ENCODE data around the gene GAS7.
A peak's percentile ranks its signal among the peaks of the same experiment; 100 is the strongest.

GAS7 gene

GRCh38 chr17:10082795-10083194, 115.6 kb downstream of the GAS7 start:
- H3K4me1 ChIP-seq (ENCODE audit: control insufficient read depth in 1 of 2, insufficient read depth in 2 of 2, low read length in 2 of 2): peaks cover 22 to 26% of the 10 kb centered on the region in 2 experiments
- no peak overlapping the region for H4K8ac ChIP-seq (ENCODE audit: low read depth, low read length)
- H2BK5ac ChIP-seq (ENCODE audit: low read depth, low read length, poor library complexity): no peak overlapping the region
- H3K79me2 ChIP-seq (ENCODE audit: control insufficient read depth, insufficient read depth, low read length, poor library complexity): peaks cover 8% of the 10 kb centered on the region
- peaks cover 21% of the 10 kb centered on the region for H3K79me1 ChIP-seq (ENCODE audit: low read length)
- WGBS (ENCODE audit: extremely low coverage, insufficient coverage, insufficient read length): no CpG with 5 or more reads among the region's 2 CpGs
- no peak overlapping the region for H4K91ac ChIP-seq (ENCODE audit: low read depth, low read length)
- no peak overlapping the region for H3K4me3 ChIP-seq (ENCODE audit: low read depth, low read length)
- peaks cover 2% of the 10 kb centered on the region for H3K9me3 ChIP-seq (ENCODE audit: insufficient read depth, low read depth, low read length)
- no peak overlapping the region for H3K14ac ChIP-seq (ENCODE audit: low read length)
- H3K36me3 ChIP-seq (ENCODE audit: control insufficient read depth in 1 of 2, insufficient read depth in 2 of 2, low read length in 2 of 2): no peaks in the 10 kb centered on the region
- H3K23ac ChIP-seq (ENCODE audit: low read length): no peak overlapping the region
- H3K27ac ChIP-seq (ENCODE audit: low read depth, low read length): no peak overlapping the region
- H3K4ac ChIP-seq (ENCODE audit: low read depth, low read length): no peak overlapping the region
- no peak overlapping the region for H2BK120ac ChIP-seq (ENCODE audit: insufficient read depth, low read length, poor library complexity)
- no peak overlapping the region for H3K4me2 ChIP-seq (ENCODE audit: low read length)
- H3K18ac ChIP-seq (ENCODE audit: low read length): no peak overlapping the region
- H2AFZ ChIP-seq (ENCODE audit: insufficient read depth, low read length, poor library complexity): no peak overlapping the region
- no peaks in the 10 kb centered on the region for H3K27me3 ChIP-seq (ENCODE audit: insufficient read depth, low read length)
- no peak for DNase-seq
- no peak overlapping the region for H3K9ac ChIP-seq (ENCODE audit: low read length)
- H2BK12ac ChIP-seq (ENCODE audit: low read length): no peak overlapping the region
- no peak overlapping the region for H4K12ac ChIP-seq (ENCODE audit: low read depth, low read length)
- no peak overlapping the region for H2AK5ac ChIP-seq (ENCODE audit: low read length)

GRCh38 chr17:10081571-10082169, 116.7 kb downstream of the GAS7 start:
- Histone ChIP-seq H2AK5ac (ENCODE audit: low read length) (no peak overlapping the region), H4K91ac (ENCODE audit: low read depth, low read length) (no peak overlapping the region), H3K9me3 (ENCODE audit: insufficient read depth, low read depth, low read length) (peaks cover 2% of the 10 kb centered on the region), H3K79me2 (ENCODE audit: control insufficient read depth, insufficient read depth, low read length, poor library complexity) (peaks cover 2% of the 10 kb centered on the region), H2AFZ (ENCODE audit: insufficient read depth, low read length, poor library complexity) (no peak overlapping the region), H3K14ac (ENCODE audit: low read length) (no peak overlapping the region), H3K4me2 (ENCODE audit: low read length) (no peak overlapping the region), H3K4ac (ENCODE audit: low read depth, low read length) (no peak overlapping the region), H2BK12ac (ENCODE audit: low read length) (no peak overlapping the region), H3K18ac (ENCODE audit: low read length) (no peak overlapping the region), H3K9ac (ENCODE audit: low read length) (no peak overlapping the region), H3K27ac (ENCODE audit: low read depth, low read length) (no peak overlapping the region), H4K12ac (ENCODE audit: low read depth, low read length) (no peak overlapping the region), H3K79me1 (ENCODE audit: low read length) (peaks cover 10% of the 10 kb centered on the region), H3K4me1 (ENCODE audit: control insufficient read depth in 1 of 2, insufficient read depth in 2 of 2, low read length in 2 of 2) (peaks cover 14 to 15% of the 10 kb centered on the region in 2 experiments), H4K8ac (ENCODE audit: low read depth, low read length) (no peak overlapping the region), H2BK120ac (ENCODE audit: insufficient read depth, low read length, poor library complexity) (no peak overlapping the region), H3K23ac (ENCODE audit: low read length) (no peak overlapping the region), H3K4me3 (ENCODE audit: low read depth, low read length) (no peak overlapping the region), H2BK5ac (ENCODE audit: low read depth, low read length, poor library complexity) (no peak overlapping the region), H3K27me3 (ENCODE audit: insufficient read depth, low read length) (no peaks in the 10 kb centered on the region), H3K36me3 (ENCODE audit: control insufficient read depth in 1 of 2, insufficient read depth in 2 of 2, low read length in 2 of 2) (no peaks in the 10 kb centered on the region)
- no peak for DNase-seq
- no CpG with 5 or more reads among the region's 8 CpGs for WGBS (ENCODE audit: extremely low coverage, insufficient coverage, insufficient read length)

DNA sequence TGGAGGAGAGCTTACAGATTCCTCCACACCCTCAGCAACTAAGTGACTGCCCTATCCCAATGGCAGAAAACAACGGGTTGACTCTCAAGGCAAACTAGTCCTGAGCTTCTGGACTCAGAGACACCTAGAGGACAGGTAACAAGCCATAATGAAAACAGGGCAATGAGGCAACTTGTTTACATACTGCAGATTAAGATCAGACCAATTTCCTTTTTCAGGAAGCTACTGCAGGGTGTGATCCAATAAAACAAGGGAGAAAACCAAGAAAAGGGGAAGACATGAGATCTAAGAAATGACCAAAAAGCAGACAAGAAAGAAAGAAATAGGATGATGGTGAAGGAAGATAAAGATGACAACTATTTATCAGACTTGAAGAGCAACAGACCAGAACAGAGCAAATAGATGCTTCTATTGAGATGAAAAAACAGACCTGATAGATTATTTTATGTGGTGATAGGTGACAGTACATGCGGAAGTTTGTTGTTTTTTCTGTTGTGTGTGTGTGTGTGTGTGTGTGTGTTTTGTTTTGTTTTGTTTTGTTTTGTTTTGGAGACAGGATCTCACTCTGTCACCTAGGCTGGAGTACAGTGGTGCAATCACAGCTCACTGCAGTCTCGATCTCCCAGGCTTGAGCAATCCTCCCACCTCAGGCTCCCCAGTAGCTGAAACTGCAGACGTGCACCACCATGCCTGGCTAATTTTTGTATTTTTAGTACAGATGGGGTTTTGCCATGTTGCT, 120.7 kb downstream of the GAS7 start:
- Histone ChIP-seq H4K12ac (ENCODE audit: low read depth, low read length) (no peak overlapping the region), H3K4me3 (ENCODE audit: low read depth, low read length) (no peak overlapping the region), H4K8ac (ENCODE audit: low read depth, low read length) (no peak overlapping the region), H3K14ac (ENCODE audit: low read length) (no peak overlapping the region), H2BK5ac (ENCODE audit: low read depth, low read length, poor library complexity) (no peak overlapping the region), H3K79me2 (ENCODE audit: control insufficient read depth, insufficient read depth, low read length, poor library complexity) (no peaks in the 10 kb centered on the region), H3K36me3 (ENCODE audit: control insufficient read depth in 1 of 2, insufficient read depth in 2 of 2, low read length in 2 of 2) (no peaks in the 10 kb centered on the region), H2AK5ac (ENCODE audit: low read length) (no peak overlapping the region), H3K4ac (ENCODE audit: low read depth, low read length) (no peak overlapping the region), H3K18ac (ENCODE audit: low read length) (no peak overlapping the region), H2AFZ (ENCODE audit: insufficient read depth, low read length, poor library complexity) (no peak overlapping the region), H3K27me3 (ENCODE audit: insufficient read depth, low read length) (no peaks in the 10 kb centered on the region), H3K27ac (ENCODE audit: low read depth, low read length) (no peak overlapping the region), H3K9me3 (ENCODE audit: insufficient read depth, low read depth, low read length) (no peaks in the 10 kb centered on the region), H4K91ac (ENCODE audit: low read depth, low read length) (no peak overlapping the region), H3K4me1 (ENCODE audit: control insufficient read depth in 1 of 2, insufficient read depth in 2 of 2, low read length in 2 of 2) (peaks cover 10 to 13% of the 10 kb centered on the region in 2 experiments), H3K4me2 (ENCODE audit: low read length) (no peak overlapping the region), H3K9ac (ENCODE audit: low read length) (no peak overlapping the region), H2BK12ac (ENCODE audit: low read length) (no peak overlapping the region), H3K23ac (ENCODE audit: low read length) (no peak overlapping the region), H3K79me1 (ENCODE audit: low read length) (peaks cover 1% of the 10 kb centered on the region), H2BK120ac (ENCODE audit: insufficient read depth, low read length, poor library complexity) (no peak overlapping the region)
- peak; percentile 70 to 82 for DNase-seq
- no CpG with 5 or more reads among the region's 4 CpGs for WGBS (ENCODE audit: extremely low coverage, insufficient coverage, insufficient read length)

DNA sequence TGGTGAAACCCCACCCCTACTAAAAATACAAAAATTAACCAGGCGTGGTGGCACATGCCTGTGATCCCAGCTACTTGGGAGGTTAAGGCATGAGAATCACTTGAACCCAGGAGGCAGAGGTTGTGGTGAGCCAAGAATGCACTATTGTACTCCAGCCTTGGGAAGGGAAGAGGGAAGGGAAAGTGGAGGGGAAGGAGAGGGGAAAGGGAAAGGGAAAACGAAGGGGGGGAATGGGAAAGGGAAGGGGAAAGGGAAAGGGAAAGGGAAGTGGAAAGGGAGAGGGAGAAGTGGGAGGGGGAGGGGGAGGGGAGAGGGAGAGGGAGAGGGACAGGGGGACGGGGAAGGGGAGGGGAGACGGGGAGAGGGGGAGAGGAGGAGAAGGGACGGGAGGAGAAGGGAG, 122.5 kb downstream of the GAS7 start:
- H3K4me2 ChIP-seq (ENCODE audit: low read length): no peak overlapping the region
- H3K18ac ChIP-seq (ENCODE audit: low read length): no peak overlapping the region
- peaks cover 2% of the 10 kb centered on the region for H3K79me2 ChIP-seq (ENCODE audit: control insufficient read depth, insufficient read depth, low read length, poor library complexity)
- H2BK12ac ChIP-seq (ENCODE audit: low read length): no peak overlapping the region
- no peak overlapping the region for H2AK5ac ChIP-seq (ENCODE audit: low read length)
- H4K12ac ChIP-seq (ENCODE audit: low read depth, low read length): no peak overlapping the region
- H3K27ac ChIP-seq (ENCODE audit: low read depth, low read length): no peak overlapping the region
- no peaks in the 10 kb centered on the region for H3K36me3 ChIP-seq (ENCODE audit: control insufficient read depth in 1 of 2, insufficient read depth in 2 of 2, low read length in 2 of 2)
- no peak overlapping the region for H3K14ac ChIP-seq (ENCODE audit: low read length)
- DNase-seq: no peak
- H3K4me1 ChIP-seq (ENCODE audit: control insufficient read depth in 1 of 2, insufficient read depth in 2 of 2, low read length in 2 of 2): peaks cover 10 to 13% of the 10 kb centered on the region in 2 experiments
- H4K8ac ChIP-seq (ENCODE audit: low read depth, low read length): no peak overlapping the region
- H2BK5ac ChIP-seq (ENCODE audit: low read depth, low read length, poor library complexity): no peak overlapping the region
- no peak overlapping the region for H2AFZ ChIP-seq (ENCODE audit: insufficient read depth, low read length, poor library complexity)
- peaks cover 1% of the 10 kb centered on the region for H3K79me1 ChIP-seq (ENCODE audit: low read length)
- H4K91ac ChIP-seq (ENCODE audit: low read depth, low read length): no peak overlapping the region
- H3K4me3 ChIP-seq (ENCODE audit: low read depth, low read length): no peak overlapping the region
- WGBS (ENCODE audit: extremely low coverage, insufficient coverage, insufficient read length): 100% methylated on average over 1 of the region's 5 CpGs
- H3K23ac ChIP-seq (ENCODE audit: low read length): no peak overlapping the region
- H2BK120ac ChIP-seq (ENCODE audit: insufficient read depth, low read length, poor library complexity): no peak overlapping the region
- H3K9ac ChIP-seq (ENCODE audit: low read length): no peak overlapping the region
- H3K4ac ChIP-seq (ENCODE audit: low read depth, low read length): no peak overlapping the region
- H3K27me3 ChIP-seq (ENCODE audit: insufficient read depth, low read length): no peaks in the 10 kb centered on the region
- H3K9me3 ChIP-seq (ENCODE audit: insufficient read depth, low read depth, low read length): no peaks in the 10 kb centered on the region

Data from trophoblast cell (in vitro differentiated cells and primary cell).